Measurements from ENCODE around the gene ANXA11.
"Not testable (repeated sequence)": the region's sequence is repeated elsewhere in the genome, so short reads cannot be mapped to it uniquely, and the experiment has no call there.

ANXA11 gene

DNA sequence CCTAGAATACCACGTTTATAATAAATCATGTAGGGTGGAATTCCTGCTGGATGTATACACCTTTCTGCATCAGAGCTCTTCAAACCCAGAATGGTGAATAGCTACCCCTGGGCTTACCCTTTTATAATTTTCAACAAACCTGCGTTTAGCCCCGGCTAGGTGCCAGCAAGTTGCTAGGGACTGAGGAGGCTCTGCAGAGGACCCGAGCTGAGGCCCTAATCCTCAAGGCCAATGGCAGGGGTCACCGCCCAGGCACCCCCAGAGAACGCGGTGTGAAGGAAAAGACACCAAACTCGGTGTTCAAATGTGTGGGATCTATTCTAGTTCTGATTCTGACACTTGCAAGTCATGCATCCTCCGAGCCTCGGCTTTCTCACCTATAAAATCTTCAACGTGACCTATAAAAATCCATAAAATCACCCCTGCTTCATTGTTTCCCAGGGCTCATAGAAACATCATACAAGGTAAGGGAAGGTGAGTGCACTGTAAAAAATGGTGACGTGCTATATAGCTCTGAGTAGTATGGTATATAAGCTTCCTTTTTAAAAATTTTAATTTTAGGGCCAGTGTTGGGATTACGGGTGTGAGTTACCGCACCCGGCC lies 2.5 kb upstream of the ANXA11 start:
- no peak for DNase-seq

- DNase-seq = no peak
Measured at GRCh38 chr10:80206277-80206655, 929 bp upstream of the ANXA11 start.

DNA sequence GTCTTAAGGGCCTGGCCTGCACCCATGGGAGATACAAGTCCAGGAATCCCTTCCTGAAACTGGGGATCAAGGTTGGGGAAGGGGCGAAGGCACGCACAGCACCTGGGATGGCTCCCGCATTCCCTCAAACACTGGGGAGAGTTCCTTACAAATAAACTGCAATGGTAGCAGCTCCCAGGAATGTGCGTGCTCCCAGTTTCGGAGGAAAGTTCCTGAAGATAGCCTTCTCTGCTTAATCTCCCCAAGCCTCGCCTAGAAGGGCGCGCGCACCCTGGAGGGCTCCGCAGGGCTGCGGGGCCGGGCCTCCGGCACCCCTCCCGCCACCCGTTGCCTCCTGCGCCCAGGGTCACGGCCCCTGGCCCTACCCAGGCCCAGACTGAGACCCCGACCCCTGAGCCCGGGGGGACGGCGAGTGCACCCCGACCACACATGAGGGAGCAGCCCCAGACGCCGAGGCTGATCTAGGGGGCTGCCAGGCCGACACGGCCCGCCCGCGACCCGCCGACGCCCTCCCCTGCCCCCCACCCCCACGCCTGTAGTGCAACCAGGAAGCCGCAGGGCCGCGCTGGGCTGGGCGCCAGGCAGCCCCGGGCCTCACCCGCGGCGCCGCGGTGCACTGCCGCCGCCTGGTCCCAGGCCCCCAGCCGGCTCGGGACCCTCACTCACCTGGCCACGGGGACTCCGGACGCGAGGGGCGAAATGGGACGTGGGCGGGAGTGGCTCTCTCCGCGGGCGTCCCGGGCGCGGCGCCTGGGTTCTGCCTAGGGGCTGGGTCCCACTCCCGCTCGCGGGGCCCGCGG lies 460 bp downstream of the ANXA11 start:
- DNase-seq = no peak

- DNase-seq = no peak
Measured at GRCh38 chr10:80203835-80204676, 1.3 kb downstream of the ANXA11 start.

- peak; percentile 45 for DNase-seq
Measured at GRCh38 chr10:80202934-80203834, 2.2 kb downstream of the ANXA11 start.

DNA sequence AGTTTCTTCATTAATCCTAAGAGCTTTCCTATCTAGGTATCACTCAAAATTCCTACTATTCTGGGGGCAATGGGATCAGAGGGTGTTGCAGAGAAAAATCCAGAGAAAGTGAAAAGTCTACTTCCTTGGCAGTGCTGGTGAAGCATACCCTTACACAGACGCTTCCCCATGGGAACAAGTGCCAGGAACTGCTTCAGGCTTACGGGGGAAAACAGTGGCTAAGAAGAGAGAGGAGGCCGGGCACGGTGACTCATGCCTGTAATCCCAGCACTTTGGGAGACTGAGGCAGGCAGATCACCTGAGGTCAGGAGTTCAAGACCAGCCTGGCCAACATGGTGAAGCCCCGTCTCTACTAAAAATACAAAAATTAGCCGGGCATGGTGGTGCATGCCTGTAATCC lies 2.8 kb downstream of the ANXA11 start:
- not testable (repeated sequence) for DNase-seq

DNA sequence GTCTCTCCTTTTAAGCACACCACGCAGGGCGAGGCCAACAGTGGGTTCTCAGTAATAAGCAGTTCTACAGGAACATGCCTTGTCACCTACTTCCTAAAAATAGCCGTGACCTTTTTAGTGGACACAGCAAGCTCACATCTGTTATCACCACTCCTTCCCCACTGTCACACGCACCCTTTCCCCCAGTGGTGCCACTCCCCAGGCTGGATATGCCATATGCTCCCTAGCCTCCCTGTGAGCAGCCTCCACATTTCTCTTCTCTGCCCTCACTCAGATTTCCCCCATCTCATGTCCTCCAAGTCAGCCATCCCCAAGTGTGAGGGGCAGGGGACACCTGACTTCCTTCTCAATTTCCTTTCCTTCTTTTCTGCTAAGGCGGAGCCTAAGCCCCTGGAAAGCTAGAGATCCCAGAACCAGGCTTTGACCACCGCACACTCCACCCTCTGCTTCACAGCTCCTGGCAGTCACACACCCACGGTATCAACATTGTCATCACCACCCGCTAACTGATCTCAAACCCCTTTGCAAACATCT lies 3.7 kb downstream of the ANXA11 start:
- no peak for DNase-seq

- DNase-seq = no peak
Measured at GRCh38 chr10:80200687-80201086, 4.7 kb downstream of the ANXA11 start.

DNA sequence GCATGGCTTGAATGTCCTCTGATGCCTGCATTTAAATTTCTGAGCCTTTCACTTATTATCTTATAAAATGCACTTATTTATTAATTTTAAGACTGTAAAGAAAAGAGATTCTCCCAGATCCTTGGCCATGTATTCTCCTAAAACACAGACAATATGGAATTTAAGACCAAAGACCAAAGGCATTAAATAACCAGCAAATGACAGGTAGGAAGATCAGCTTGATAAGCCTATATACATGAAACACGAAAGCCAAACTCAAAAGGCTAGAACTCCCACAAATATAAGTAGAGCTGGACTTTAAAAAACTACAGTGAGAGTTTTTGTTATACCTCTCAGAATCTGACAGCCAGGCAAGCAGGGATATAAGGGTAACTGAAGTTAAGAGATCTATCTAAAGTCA lies 5.1 kb downstream of the ANXA11 start:
- no peak for DNase-seq

- no peak for DNase-seq
Measured at GRCh38 chr10:80199828-80200227, 5.5 kb downstream of the ANXA11 start.

DNA sequence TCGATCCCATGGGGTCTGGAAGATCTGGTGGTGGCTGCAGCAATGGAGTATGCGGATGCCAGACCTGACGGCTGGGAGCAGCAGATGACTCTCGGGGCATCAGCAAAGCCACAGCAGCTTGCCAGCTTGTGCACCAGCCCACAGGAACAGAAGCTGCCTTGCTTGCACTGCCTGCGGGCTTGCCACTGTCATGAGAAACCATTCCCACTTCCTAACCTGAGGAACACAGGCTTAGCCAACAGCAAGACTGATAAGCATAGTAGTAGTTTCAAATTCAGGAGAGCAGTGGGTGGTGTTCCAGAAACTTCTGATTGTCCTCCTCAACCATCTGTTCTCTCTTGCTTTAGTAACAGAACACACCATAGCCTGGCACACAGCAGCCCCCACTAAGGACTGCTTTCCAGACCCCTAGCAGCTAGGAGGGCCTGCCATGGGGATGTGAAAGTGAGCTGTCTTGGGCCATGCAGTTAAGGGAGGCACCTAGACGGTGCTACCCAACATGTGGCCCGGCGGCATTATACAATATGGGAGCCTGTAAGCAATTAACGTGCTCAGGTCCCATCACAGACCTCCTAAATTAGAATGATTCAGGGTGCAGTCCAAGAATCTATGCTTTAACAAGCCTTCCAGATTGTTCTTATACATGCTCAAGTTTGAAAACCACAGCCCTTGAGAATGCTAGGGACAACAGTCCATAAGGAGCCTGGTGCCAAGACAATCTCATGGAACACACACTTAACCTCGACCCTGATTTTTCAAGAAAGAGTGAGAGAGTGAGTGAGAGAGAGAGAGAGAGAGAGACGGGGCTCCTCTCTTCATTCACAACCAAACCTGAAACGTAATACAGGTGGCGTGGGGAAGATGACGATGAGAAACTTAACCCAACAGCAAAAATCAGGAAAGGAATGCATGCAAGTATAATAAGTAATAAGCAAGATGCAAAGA lies 7.1 kb downstream of the ANXA11 start:
- DNase-seq = peak; percentile 27

GRCh38 chr10:80196950-80197315 lies 8.4 kb downstream of the ANXA11 start:
- no peak for DNase-seq

DNA sequence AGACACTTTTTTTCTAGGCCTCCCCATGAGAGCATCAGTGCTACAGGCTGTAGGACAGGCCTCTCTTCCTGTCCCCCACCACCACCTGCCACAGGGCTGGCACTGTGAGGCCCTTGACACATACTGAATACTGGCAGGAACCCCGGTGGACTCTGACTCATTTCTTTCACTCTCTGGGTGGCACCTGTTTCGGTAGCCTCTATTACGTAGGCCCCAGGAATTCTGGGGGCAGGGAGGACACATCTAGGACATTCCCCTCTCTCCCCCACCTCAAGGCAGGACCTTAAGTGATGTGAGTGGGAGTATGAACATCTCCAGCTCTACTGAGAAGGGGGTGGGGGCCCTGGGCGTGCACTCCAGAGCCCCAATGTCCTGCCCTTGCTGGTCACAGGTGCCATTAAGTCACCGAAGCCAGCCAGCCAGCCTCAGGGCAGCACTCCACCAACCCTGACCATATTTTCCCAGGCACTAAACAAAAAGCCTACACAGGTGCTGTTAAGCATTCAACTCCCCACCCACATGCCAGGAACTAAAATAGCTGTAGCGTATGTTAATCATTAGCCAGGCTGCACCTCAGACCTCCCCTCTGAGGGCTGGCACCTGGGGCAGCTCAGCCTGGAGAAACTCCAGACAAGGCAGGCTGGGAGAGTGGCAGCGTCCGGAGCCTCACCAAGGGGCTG lies 8.9 kb downstream of the ANXA11 start:
- DNase-seq = no peak

- DNase-seq = no peak
Measured at GRCh38 chr10:80195046-80195574, 10.2 kb downstream of the ANXA11 start.

DNA sequence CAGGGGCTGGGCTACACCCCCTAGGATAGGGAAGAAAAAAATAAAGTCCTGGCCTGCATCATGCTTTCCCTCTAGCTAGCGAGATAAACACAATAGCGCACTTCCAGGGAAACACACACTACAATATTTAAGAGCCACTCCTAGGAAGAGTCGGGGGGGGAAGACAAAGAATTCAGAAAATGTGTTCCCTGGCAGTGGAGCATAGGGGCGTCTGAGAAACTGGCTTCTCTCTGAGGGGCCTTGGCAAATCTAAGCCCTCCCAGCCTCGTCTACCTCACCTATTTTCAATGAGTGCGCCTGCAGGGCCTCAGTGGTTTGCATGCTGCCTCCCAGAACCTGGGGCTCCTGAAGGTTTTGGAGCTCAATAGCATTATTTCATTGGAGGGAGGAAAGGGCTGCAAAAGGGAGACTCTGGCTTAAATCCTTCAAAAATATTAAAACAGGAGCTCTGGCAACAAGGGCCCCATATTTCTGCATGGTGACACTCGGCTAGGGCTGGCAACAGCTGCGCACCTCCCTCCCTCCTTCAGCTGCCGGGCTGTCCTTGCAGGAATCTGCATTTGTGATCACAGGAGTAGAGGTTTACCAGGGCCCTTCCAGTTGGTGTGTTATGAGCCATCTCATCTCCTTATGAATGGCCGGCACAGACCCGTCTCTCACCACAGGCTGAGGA lies 10.8 kb downstream of the ANXA11 start:
- no peak for DNase-seq

DNA sequence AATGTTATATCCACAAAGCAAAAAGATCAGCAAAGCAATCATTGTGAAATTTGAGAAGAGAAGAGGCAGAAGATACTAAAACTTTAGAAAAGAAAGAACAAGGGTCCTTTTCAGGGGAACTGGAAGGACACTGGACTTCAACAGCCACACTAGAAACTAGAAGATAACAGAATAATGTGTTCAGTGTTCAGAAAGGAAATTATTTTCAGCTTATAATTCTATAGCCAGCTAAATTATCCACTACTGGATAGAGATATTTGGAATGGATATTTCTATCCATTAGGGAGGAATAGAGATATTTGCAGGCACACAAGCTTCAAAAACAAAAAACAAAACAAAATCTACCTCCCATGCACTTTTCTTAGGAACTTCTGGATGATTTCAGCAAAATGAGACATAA lies 12.8 kb downstream of the ANXA11 start:
- DNase-seq = no peak

- no peak for DNase-seq
Measured at GRCh38 chr10:80191589-80192270, 13.6 kb downstream of the ANXA11 start.

- no peak for DNase-seq
Measured at GRCh38 chr10:80188713-80189112, 16.6 kb downstream of the ANXA11 start.
